GM21723 (cell line): ENCODE results near the gene VASN.

Source experiments
- ATAC-seq: cut with Tn5 transposase; IDR thresholded peaks from one replicate; pipeline ENCODE4 v1.9.1; 2021; ENCODE audit warnings: mild to moderate bottlenecking, moderate library complexity; ENCODE audit not compliant: unreplicated experiment

Gene VASN

DNA sequence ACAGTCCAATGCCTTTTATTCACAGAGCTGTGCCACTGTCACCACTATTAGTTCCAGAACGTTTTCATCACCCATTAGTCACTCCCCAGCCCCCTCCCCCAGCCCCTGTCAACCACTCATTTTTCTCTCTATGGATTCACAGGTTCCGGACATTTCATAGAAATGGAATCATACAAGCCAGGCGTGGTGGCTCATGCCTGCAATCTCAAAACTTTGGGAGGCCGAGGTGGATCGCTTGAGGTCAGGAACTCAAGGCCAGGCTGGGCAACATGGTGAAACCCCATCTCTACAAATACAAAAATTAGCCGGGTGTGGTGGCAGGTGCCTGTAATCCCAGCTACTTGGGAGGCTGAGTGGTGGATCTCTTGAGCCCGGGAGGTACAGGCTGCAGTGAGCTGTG lies 19.8 kb upstream of the VASN start:
- no peak for ATAC-seq

DNA sequence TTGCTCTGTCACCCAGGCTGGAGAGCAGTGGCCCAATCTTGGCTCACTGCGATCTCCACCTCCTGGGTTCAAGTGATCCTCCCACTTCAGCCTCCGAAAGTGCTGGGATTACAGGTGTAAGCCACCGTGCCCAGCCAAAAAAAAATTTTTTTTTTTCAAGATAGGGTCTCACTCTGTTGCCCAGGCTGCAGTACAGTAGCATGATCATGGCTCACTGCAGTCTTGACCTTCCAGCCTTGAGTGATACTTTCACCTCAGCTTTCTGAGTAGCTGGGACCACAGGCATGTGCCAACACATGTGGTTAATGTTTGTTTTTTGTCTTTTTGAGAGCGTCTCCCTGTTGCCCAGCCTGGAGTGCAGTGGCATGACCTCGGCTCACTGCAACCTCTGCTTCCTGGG lies 18.8 kb upstream of the VASN start:
- no peak for ATAC-seq

DNA sequence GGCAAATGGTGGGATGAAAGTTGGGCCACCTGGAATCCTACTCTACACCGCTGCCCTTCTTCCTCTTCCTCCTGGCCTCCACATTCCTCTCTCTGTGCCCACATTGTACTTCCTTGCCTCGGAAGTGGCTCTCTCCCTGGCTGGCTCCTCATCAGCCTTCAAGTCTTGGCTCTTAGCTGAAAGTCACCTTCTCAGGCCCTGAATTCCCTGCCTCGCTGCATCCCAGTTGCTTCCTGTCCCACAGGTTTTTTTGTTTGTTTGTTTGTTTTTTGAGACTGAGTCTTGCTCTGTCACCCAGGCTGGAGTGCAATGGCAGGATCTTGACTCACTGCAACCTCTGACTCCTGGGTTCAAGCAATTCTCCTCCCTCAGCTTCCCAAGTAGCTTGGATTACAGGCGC lies 18.0 kb upstream of the VASN start:
- ATAC-seq, result no peak

DNA sequence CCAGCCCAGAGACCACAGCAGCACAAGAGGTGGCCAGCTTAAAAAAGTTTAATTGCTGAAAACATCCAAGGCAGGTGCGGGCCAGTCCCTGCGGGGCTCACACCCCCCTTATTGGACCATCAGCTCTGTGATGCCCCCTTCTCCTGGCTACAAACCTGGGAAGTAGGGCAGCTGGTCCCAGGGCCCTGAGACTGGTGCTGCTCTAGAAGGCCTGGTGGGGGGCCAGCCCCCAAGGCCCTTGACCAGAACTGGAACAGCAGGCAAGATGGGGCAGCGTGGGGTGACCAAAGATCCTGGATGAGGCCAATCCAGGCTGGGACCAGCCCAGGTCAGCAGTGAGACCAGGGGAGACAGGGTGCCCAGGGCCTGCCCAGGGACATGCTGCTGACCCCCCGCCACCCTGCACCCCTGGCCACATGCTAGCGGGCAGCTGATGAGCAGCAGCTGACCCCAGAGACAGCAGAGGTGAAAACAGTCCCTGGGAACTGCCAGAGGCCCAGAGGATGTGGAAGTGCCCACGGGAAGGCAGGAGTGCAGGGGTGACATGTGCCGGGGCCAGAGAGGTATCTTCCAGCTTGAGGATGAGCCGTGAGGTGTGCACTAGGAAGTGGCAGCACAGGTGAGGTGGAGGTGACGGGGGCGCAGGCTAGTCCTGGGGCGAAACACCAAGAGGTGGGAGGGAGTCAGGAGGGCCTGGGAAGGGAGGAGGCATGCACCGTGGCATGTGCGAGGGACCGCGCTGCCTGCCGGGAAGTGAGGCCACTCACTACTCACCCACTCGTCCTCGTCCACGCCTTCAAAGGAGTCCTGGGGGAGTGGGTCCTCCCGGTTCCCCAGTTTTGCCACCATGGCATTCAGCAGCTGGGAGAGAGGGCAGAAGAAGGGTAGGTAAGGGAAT lies 16.9 kb upstream of the VASN start:
- ATAC-seq, result no peak

DNA sequence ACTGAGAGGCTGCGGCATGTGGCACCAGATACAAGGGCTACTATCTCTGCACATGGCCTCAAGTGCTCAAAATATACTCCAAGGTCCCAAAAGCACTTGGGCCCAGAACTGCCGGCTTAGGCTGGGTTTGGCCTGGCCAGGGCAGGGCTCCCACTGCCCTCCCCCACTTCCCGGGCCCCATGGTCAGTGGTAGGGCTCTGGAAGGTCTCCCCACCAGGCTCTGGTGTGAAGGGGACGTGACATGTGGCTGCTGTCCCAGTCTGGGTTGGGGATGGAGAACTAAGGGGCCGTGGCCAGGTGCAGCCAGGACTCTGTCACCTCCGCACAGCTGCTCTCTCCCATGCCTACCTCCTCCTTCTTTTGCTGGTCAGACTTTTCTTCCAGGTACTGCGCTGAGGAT lies 14.8 kb upstream of the VASN start:
- no peak for ATAC-seq

DNA sequence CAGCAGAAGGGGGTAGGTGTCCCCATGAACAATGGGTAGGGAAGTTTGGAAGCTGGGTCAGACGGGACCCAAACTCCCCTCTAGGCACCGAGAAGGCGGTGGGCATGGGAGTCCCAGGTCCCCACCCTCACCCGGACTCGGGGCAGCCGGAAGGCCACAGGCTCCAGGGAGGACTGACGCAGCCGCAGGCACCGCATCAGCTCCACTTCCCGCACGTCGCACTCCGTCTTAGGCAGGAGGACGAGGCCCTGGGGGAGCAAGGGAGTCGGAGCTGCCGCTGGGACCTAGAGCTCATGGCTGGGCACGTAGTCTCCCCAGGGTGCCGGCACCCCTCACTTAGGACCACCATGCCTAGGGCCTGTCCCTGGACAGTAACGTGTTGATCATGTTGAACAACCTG lies 13.4 kb upstream of the VASN start:
- no peak for ATAC-seq

DNA sequence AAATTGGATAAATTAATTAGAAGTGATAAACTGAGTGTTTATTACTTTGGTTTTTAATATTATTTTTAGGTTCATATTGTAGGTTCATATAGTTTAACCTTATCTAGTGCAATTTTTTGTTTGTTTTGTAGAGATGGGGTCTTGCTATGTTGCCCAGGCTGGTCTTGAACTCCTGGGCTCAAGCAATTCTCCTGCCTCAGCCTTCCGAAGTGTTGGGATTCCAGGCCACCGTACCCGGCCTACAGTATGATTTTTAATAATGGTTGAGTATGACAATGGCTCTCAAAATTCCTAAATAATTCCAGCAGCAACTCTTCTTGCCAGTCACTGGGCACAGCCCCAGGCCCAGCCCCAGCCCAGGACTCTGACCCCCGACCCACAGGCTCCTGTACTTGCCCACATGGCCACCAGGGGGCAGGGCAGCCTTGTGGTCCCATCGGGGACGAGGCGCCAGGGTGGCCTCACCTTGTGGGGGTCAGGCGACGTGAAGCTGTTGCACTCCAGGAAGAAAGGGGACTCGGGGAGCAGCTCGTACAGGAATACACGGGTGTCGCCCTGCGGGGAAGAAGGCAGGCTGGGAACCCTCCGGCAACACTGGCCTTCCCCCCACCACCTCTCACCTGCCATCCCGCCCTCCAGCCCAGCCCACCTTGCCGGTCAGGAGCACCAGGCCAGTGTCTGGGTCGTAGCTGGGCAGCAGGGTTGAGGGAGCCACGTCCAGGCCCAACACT lies 12.7 kb upstream of the VASN start:
- ATAC-seq, result no peak

DNA sequence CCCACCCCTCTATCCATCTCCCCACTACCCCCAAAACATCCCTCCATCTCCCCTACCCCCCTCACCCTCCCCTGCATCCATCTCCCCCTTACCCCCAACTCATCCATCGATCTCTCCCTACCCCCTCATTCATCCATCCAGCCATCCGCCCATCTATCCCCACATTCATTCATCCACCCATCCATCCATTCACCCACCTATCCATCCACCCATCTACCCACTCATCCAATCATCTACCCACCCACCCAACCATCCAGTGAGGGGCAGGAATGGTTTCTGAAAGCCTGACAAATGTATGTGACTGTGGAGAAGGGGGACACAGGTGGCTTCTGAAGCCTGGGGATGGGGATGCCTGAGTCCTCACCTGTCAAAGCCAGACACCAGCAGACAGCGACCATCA lies 11.7 kb upstream of the VASN start:
- no peak for ATAC-seq

DNA sequence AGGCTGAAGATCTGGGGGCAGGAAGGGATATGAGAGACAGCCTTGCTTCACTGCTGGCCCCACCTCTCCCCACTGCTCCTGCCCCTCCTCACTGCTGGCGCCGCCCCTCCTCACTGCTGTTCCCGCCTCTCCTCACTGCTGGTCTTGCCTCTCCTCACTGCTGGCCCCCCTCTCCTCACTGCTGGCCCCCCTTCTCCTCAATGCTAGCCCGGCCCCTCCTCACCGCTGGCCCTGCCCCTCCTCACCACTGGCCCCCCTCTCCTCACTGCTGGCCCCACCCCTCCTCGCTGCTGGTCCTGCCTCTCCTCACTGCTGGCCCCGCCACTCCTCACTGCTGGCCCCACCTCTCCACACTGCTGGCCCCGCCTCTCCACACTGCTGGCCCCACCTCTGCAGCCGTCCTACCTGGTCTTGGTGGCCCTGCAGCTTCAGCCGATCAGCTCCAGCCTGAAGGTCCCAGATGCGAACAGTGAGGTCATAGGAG lies 11.1 kb upstream of the VASN start:
- ATAC-seq, result no peak

DNA sequence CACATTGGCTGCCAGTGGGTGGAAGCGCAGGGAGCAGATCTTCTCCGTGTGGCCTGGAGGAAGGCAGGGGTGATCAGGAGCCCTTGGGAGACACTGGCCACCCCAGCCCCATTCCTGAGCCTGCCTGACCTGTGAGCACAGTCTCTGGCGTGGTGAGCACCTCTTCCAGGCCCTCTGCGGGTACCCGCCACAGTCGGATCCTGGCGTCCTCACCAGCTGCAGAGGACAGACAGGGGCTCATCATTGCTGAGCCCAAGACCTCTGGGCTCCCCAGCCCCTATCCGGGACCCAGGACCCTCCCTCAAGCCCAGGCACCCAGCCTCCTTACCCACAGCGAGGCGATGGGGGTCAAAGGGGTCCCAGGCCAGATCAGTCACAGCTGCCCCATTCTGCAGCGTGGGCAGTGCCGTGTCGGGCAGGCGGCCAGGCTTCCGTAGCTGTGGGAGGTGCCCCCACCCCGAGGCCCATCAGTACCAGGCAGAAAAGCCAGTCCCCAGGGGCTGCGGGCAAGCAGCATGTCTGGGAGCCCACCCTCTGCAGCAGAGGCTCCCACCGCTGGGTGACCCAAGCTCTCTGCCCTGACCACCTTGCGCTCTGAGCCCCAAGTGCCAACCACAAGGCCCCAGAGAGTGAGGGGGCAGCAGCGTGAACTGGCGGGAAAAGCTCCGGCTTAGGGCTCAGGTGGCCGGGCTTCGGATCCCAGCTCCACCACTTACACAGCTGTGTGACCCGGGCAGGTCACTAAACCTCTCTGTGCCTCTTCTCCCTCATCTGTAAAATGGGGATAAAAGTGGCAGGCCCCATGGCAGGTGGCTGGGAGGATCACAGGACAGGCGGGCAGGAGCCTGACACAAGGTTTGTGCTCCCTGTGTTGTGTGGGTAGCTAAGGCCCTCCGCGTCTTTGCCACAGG lies 10.4 kb upstream of the VASN start:
- ATAC-seq, result no peak

DNA sequence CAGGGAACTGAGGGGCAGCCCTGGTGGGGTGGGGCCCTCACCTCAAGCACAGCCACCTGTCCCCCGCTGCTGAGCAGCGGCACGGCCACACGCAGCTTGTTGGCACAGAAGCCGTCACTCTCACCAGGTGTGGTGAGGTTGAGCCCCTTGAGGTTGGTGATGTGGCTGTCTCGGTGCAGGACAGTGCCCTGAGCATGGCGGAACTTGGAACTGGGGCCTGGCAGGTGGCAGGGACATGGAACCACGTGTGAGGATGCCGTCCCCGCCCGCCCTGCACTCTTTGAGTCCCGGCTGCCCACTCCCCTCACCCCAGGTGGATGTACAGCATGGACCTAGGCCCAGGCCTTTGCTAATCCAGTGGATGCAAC lies 9.7 kb upstream of the VASN start:
- ATAC-seq, result no peak

DNA sequence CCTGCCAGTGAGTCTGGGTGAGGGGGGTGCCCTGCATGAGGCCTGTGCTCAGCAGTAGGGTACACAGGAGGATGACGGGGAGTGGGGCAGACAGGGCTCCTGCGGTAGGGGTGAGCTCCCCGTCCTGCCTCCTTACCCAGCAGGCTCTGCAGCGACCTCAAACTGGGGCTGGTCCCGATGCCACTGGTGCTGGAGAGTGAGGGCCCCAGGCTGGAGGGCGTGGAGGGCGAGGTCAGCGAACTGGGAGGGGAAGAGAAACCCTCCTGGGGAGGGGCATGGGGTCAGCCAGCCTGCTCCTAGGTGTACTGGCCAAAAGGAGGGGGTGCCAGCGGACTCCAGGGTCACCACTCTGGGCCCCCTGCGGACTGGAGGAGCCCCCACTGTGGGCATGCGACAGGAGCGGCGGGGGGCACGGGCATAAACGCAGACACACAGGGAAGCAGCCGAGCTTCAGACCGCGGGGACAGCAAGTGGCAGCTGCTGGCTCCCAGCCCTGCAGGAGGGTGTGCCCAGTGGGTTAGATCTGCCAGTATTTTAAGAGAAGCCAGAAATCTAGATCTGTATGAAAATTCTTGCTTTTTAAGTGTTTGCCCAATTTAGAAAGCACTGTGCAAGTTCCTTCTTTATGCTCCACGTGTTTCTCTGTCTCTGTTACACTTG lies 9.0 kb upstream of the VASN start:
- ATAC-seq, result no peak

DNA sequence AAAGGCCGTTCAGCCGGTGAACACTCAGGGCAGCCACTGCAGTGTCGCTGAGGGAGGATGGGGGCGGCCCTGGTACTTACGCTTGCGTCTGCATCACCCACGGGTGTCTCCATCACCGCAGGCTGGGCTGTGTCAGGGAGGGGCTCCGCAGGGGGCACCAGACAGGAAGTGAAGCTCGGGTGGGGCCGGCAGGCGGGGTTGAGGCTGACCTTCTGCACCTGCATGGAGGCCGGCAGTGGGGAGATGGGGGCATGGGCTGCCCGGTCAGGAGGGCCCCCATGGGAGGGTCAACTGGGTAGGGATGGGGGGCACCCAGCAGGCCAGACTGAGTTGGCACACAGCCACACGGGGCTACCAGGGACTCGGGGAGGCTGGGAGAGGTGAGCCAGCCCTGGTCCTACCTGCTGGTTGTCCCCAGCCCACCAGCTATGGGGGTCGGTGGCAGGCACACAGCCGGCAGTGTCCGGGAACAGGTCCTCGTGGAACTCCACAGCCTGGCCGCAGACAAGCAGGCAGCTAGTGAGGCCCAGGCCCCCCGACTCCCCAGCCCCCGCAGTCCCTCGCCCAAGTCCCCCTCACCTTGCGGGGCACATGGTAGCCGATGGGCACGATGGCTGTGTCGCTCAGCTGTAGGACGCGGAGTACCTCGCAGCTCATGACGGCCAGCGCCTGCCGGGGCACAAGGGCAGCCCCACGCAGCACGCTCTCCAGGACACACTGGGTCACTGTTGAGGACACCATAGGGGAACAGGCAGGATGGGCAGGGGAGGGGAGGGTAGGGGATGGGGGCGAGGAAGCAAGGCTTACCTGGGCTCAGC lies 7.2 kb upstream of the VASN start:
- ATAC-seq, result no peak

DNA sequence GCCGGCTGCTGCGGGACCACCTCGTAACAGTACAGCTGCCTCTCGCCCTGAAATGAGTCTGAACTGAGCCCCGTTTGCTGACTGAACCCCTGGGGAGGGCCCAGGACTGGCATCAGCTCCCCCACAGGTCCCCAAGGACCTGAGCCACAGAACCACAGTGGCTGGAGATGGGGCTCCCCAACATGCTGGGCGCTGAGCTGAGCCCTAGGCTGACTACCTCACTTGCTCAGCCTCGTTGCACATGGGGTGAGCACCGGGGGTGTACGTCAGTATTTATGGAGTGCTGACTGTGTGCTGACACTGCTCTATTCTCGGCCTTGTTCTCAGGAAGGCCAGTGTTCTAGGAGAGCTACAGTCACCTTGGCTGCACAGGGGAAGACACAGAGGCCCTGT lies 6.6 kb upstream of the VASN start:
- peak; percentile 61 for ATAC-seq

DNA sequence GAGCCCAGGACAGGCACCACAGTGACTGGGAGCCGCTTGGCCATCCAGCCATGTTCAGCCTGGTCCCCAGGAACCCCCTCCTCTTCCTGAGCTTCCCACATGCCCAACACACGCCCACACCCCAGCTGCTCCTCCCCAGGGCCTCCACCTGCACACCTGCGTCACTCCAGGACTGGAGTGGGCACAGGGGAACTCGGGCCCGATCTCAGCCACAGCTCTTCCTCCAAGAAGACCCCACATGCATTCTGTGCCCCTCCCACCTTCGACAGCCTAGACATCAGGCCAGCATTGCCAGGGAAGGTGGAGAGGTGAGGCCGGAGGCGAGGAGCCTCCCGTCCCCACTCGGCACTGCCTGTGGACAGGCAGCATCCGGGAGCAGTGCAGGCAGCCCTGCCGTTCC lies 6.0 kb upstream of the VASN start:
- no peak for ATAC-seq

DNA sequence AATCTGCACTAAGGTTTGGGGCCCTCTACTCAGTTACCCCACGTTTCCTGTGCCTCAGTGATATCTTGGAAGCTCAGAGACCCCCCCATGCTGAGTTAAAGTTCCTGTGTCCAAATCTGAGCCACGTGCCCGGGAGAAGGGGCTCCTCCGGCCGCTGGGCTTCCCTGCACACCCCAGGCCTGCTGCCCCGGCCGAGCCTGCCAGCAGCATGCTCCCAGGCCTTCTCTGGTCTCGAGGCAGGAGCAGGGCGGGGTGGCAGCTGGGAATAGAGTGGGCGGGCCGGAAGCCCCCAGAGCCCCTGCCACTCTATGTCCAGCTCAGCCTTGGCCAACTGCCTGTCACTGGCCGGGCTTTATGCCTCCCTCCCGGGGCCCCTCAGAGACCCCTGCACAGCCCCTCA lies 5.6 kb upstream of the VASN start:
- ATAC-seq, result no peak

DNA sequence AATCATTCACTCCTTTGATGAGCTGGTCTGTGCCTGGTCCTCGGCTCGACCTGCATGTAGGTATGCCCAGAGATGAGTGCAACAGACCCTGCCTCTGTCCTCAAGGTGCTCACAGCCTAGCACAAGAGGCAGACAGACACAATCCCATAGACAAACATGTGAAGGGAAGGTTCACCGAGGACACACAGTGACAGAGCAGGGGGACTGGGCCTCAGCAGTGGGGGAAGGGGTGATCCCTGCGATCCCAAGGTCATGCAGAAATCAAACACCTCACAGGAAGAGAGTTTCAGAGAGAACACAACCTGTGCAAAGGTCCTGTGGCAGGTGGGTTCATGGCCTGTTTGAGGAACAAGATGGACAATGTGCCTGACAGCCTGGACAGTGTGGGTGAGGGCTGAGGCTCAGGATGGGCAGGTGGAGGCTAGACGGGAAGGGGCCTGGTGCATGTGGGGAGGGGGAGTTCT lies 4.2 kb upstream of the VASN start:
- ATAC-seq, result no peak

DNA sequence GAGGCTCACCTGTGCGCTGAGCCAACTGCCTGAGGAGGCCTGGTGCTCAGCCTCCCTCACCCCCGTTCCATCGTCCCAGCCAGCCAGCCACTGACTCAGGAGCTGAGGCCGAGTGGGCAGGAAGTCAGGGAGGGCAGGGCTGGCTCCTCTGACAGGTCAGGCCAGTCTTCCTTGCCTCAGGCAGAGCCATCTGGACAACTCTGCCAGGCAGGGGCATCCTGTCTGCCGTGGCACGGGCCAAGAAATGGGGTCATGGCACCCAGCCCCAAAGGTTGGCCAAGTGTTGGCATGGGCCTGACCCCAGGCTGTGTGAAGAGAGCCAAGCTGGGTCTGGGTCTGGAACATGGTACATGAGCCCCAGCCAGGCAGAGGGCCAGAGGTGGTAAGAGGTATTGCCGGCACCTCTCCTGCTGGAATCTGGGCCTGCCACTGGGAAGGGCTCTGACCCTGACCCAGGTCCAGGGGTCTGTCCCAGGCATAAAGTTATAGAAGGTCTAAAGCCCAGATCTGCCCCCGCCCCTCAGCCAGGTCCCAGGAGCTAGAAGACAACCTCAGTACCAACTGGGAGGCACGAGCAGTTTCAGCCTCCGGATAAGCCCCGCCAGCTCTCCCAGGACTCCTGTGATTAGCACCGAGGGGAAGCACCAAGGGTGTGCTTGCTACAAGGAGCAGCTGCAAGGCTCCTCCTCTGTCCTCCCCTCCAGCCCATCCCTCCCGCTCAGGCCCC lies 2.5 kb upstream of the VASN start:
- ATAC-seq, result no peak

DNA sequence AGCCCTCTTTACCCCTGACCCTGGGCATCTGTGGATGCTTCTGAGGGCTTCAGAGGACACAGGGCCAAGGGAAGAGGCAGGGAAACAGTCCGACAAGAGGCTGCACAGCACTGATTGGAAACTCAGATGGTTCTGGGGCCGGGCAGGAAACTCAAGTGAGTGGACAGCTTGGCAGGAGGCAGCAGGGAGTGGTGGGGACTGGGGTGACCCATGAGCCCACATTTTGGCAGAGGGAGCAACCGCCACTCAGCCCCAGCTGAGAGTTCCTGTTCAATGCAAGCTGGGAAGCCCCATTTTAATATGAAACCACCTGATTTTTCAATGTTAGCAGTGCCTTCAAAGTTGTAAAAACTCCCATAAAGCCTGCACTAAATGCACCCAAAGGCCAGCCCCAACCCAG lies 1.5 kb upstream of the VASN start:
- no peak for ATAC-seq
